Measurements from ENCODE around the gene CA7.
"Not testable (repeated sequence)": the region's sequence is repeated elsewhere in the genome, so short reads cannot be mapped to it uniquely, and the experiment has no call there.

CA7 gene

DNA sequence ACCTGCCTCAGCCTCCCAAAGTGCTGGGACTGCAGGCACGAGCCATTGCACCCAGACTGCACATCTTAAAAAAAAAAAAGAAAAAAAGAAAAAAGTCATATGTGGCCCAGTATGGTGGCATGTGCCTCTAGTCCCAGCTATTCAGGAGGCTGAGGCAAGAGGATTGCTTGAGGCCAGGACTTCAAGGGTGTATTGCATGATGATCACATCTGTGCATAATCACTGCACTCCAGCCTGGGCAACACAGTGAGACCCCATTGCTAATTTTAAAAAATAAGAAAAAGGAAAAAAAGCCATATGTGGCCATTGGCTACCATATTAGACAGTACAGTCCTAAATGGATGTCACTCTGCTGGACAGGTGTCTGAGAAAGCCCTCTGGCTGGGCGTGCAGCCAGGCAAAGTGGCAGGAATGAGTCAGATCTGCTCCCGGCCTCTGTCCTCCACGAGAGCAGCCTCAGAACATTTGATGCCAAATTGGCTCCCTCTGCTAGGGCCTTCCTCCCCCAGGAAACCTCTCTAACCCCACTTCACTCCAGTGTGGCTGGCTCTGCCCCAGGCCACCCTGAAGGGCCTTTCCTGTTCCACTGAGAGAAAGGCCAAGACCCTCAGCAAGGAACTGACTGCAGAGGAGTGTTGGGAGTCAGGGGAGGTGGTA lies 14.7 kb downstream of the CA7 start:
- H3K27me3 ChIP-seq (ENCODE audit: control insufficient read depth, insufficient read depth, low read length), result peaks cover 8% of the 10 kb centered on the region
- H3K4me1 ChIP-seq (ENCODE audit: control insufficient read depth, insufficient read depth, low read length), result peaks cover 3% of the 10 kb centered on the region
- H3K9me3 ChIP-seq (replicated peaks; ENCODE audit: low read length), result no peaks in the 10 kb centered on the region
- no peak overlapping the region for H3K4me2 ChIP-seq (ENCODE audit: low read length)
- no peak overlapping the region for H3K4me3 ChIP-seq (ENCODE audit: low read length)
- H3K36me3 ChIP-seq (ENCODE audit: insufficient read depth, low read length), result no peaks in the 10 kb centered on the region
- no peak overlapping the region for H3K9ac ChIP-seq (ENCODE audit: low read depth, low read length)

DNA sequence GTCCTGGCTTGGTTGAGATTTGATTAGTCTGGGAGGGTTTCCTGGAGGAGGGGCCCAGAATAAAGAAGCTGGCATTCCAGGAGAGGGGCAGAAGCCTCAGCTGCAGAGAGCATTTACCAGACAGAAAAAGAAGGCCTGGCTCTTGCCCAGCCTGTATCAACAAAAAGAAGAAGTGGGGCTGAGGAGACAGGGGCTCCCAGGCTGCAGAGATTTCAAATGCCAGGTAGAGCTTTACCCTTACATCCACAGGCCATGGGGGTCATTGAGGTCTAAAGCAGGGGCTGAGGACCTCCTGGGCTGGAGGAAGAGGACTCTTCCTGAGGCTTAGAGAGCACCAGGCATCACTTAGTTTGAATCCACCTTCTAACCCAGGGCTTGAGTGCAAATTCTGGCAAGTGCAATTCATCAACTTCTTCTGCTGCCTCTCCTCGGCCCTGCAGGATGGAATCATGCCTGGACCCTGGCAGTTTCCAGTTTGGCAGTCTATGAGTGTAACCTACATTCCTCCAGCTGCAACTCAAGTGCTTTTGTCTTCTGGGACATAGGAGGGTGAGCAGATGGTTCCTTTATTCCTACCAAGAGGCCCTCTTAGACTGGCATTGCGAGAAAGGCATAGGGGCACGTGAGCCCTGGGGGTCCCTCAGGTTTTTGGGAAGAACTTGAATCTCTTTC lies 15.3 kb downstream of the CA7 start:
- Histone ChIP-seq H3K4me3 (ENCODE audit: low read length) (no peak overlapping the region), H3K4me2 (ENCODE audit: low read length) (no peak overlapping the region), H3K9me3 (replicated peaks; ENCODE audit: low read length) (no peaks in the 10 kb centered on the region), H3K27me3 (ENCODE audit: control insufficient read depth, insufficient read depth, low read length) (peaks cover 4% of the 10 kb centered on the region), H3K9ac (ENCODE audit: low read depth, low read length) (no peak overlapping the region), H3K4me1 (ENCODE audit: control insufficient read depth, insufficient read depth, low read length) (peaks cover 3% of the 10 kb centered on the region), H3K36me3 (ENCODE audit: insufficient read depth, low read length) (no peaks in the 10 kb centered on the region)

DNA sequence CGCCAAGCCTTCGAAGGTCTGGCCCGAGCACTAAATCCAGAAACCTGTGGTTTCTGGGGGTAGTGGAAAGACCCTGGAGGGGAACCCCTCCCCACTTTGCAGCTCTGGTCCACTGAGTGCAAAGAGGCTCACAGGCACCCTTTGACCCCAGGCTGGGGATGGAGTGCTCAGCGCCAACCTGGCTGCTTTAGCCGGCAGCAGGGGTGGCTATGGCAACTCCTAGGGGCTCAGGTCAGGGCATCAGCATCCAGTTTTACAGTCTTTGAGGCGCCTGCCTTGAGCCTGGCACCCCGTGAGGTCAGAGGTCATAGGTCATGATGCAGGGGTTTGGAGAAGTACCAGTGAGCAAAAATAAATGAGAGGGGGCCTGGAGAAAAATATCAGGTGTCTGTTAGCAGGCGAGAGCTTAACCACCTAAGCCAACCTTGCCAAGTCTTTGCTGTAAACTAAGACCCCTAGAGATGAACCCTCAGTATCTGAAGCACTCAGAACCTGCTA lies 17.9 kb downstream of the CA7 start:
- no peak overlapping the region for H3K4me3 ChIP-seq (ENCODE audit: low read length)
- H3K36me3 ChIP-seq (ENCODE audit: insufficient read depth, low read length), result no peaks in the 10 kb centered on the region
- peaks cover 3% of the 10 kb centered on the region for H3K4me1 ChIP-seq (ENCODE audit: control insufficient read depth, insufficient read depth, low read length)
- H3K9ac ChIP-seq (ENCODE audit: low read depth, low read length), result no peak overlapping the region
- no peak overlapping the region for H3K4me2 ChIP-seq (ENCODE audit: low read length)
- H3K9me3 ChIP-seq (replicated peaks; ENCODE audit: low read length), result no peaks in the 10 kb centered on the region
- no peaks in the 10 kb centered on the region for H3K27me3 ChIP-seq (ENCODE audit: control insufficient read depth, insufficient read depth, low read length)

DNA sequence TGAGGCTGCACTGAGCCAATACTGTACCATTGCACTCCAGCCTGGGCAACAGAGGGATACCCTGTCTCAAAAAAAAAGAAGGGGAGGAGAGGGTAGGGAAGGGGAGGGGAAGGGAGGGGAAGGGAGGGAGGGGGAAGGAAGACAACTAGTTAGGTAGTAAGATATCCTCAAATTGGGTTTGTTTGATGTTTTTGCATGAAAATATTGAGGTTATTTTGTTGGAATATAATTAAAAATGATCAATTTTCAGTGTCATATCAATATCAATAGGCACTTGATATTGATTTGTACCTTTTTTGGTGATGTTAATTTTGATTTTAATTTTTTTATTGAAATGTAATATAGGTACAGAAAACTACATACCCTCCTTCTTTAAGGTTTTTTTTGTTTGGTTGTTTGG lies 19.5 kb downstream of the CA7 start:
- Histone ChIP-seq H3K36me3 (ENCODE audit: insufficient read depth, low read length) (no peaks in the 10 kb centered on the region), H3K9ac (ENCODE audit: low read depth, low read length) (no peak overlapping the region), H3K27me3 (ENCODE audit: control insufficient read depth, insufficient read depth, low read length) (no peaks in the 10 kb centered on the region), H3K4me3 (ENCODE audit: low read length) (no peak overlapping the region), H3K4me1 (ENCODE audit: control insufficient read depth, insufficient read depth, low read length) (peaks cover 6% of the 10 kb centered on the region), H3K9me3 (replicated peaks; ENCODE audit: low read length) (no peaks in the 10 kb centered on the region), H3K4me2 (ENCODE audit: low read length) (no peak overlapping the region)

DNA sequence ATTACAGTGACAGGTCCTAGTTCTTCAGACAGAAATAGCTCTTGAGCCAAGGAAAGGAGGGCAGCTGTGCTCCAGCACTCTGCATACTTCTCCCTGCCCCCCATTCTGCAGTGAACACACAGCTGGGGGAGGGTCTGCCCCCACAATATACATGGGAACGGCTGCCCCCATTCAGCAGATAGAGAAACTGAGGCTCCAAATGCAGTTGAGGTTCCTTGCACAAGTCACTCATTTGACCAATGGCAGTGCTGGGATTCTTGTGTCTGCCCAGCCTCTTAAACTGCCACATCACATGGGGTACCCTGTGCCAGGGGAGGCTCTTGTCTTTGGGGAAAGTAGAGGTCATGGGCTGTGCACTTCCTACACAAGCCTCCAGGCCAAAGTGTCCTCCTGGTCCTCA lies 25.2 kb downstream of the CA7 start:
- Histone ChIP-seq H3K9ac (ENCODE audit: low read depth, low read length) (no peak overlapping the region), H3K4me1 (ENCODE audit: control insufficient read depth, insufficient read depth, low read length) (peaks cover 15% of the 10 kb centered on the region), H3K27me3 (ENCODE audit: control insufficient read depth, insufficient read depth, low read length) (no peaks in the 10 kb centered on the region), H3K9me3 (replicated peaks; ENCODE audit: low read length) (no peaks in the 10 kb centered on the region), H3K4me3 (ENCODE audit: low read length) (no peak overlapping the region), H3K36me3 (ENCODE audit: insufficient read depth, low read length) (no peaks in the 10 kb centered on the region), H3K4me2 (ENCODE audit: low read length) (no peak overlapping the region)

DNA sequence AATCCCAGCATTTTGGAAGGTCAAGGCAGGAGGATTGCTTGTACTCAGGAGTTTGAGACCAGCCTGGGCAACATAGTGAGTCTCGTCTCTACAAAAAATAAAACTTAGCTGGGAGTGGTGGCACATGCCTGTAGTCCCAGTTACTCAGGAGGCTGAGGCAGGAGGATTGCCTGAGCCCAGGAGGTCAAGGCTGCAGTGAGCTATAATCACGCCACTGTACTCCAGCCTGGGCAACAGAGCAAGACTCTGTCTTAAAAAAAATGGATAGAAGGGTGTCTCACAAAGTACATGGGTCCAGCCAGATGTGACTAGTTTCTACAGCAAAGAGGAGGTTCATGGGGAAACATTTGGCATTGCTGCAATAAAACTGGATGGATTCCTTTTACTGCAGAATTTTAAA lies 27.1 kb downstream of the CA7 start:
- not testable (repeated sequence) for H3K4me3 ChIP-seq (ENCODE audit: low read length); H3K9ac ChIP-seq (ENCODE audit: low read depth, low read length); H3K27me3 ChIP-seq (ENCODE audit: control insufficient read depth, insufficient read depth, low read length); H3K9me3 ChIP-seq (replicated peaks; ENCODE audit: low read length); H3K36me3 ChIP-seq (ENCODE audit: insufficient read depth, low read length); H3K4me2 ChIP-seq (ENCODE audit: low read length)
- peaks cover 28% of the 10 kb centered on the region for H3K4me1 ChIP-seq (ENCODE audit: control insufficient read depth, insufficient read depth, low read length)

DNA sequence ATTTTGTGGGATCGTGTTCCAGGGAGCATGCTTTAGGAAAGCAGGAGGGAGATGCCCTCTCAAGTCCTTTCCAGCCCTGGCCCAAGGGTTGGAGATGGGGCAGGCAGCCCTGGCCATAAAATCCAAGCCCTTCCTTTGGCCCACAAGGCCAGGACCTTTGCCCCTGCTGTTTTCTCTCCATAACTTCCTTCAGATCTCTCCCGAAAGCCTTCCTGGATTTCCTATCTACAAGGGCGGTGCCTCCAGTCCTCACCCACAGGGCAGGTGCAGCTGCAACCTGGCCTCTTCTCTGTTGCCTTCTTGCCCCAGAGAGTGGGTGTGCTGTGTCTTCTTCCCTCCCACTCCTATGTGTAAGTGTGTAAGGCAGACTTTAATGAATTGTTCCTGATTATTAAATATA lies 27.6 kb downstream of the CA7 start:
- no peak overlapping the region for H3K9ac ChIP-seq (ENCODE audit: low read depth, low read length)
- no peaks in the 10 kb centered on the region for H3K36me3 ChIP-seq (ENCODE audit: insufficient read depth, low read length)
- no peaks in the 10 kb centered on the region for H3K9me3 ChIP-seq (replicated peaks; ENCODE audit: low read length)
- no peaks in the 10 kb centered on the region for H3K27me3 ChIP-seq (ENCODE audit: control insufficient read depth, insufficient read depth, low read length)
- peaks cover 28% of the 10 kb centered on the region for H3K4me1 ChIP-seq (ENCODE audit: control insufficient read depth, insufficient read depth, low read length)
- no peak overlapping the region for H3K4me3 ChIP-seq (ENCODE audit: low read length)
- H3K4me2 ChIP-seq (ENCODE audit: low read length), result no peak overlapping the region

DNA sequence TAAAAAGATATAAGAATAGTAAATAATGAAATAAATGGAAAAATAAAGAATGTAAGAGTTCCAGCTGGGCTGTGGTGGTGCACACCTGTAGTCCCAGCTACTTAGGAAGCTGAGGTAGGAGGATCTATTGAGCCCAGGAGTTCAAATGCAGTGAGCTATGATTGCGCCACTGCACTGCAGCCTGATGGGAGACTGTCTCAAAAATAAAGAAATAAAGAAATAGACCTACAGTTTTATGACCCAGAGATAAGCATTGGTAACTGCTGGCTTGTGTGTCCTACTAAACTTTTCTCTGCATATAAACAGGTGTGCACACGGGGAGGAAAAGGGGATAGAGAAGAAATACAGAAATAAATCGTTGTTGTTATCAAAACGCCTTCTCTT lies 28.3 kb downstream of the CA7 start:
- Histone ChIP-seq H3K4me1 (ENCODE audit: control insufficient read depth, insufficient read depth, low read length) (peaks cover 28% of the 10 kb centered on the region), H3K4me2 (ENCODE audit: low read length) (peak overlapping the region; percentile 93), H3K36me3 (ENCODE audit: insufficient read depth, low read length) (no peaks in the 10 kb centered on the region), H3K9ac (ENCODE audit: low read depth, low read length) (peak overlapping the region; percentile 54), H3K4me3 (ENCODE audit: low read length) (peak overlapping the region; percentile 71), H3K9me3 (replicated peaks; ENCODE audit: low read length) (no peaks in the 10 kb centered on the region), H3K27me3 (ENCODE audit: control insufficient read depth, insufficient read depth, low read length) (no peaks in the 10 kb centered on the region)

DNA sequence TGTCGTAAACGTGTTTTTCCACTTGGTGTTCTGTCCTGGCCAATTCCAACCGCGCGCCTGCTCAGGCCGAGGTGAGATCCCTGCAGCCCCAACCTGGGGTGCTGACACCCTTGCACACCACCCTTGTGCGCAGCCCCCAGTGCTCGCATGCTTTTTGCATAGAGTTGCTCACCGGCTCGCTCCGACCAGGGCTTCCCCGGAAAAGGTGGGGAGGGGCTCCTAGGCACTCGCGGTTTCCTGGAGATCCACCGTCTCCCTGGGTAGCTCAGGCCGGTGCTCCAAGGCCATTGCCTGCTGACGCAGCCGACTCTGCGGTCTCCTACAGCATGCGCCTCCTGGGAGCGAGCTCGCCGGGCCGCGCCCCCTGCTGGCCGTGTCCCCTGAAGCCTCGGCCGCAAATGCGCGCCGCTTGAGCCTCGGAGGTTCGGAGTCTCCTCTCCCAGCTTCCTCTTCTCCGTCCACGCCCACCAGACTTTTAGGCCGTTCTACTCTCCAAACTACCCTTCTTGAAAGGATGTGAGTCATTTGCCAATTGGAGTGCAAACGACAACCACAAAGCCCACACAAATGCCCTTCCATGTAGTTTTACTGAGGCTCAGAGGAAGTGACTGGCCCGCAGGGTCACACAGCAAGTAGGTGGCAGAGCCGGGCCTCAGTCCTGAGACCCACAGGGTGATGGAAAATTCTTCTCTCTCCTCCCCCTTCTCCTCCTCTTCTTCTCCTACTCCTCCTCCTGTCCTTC lies 28.9 kb downstream of the CA7 start:
- no peaks in the 10 kb centered on the region for H3K9me3 ChIP-seq (replicated peaks; ENCODE audit: low read length)
- peak overlapping the region; percentile 54 for H3K9ac ChIP-seq (ENCODE audit: low read depth, low read length)
- no peaks in the 10 kb centered on the region for H3K36me3 ChIP-seq (ENCODE audit: insufficient read depth, low read length)
- H3K4me1 ChIP-seq (ENCODE audit: control insufficient read depth, insufficient read depth, low read length), result peaks cover 30% of the 10 kb centered on the region
- peak overlapping the region; percentile 93 for H3K4me2 ChIP-seq (ENCODE audit: low read length)
- H3K4me3 ChIP-seq (ENCODE audit: low read length), result peak overlapping the region; percentile 71
- no peaks in the 10 kb centered on the region for H3K27me3 ChIP-seq (ENCODE audit: control insufficient read depth, insufficient read depth, low read length)

DNA sequence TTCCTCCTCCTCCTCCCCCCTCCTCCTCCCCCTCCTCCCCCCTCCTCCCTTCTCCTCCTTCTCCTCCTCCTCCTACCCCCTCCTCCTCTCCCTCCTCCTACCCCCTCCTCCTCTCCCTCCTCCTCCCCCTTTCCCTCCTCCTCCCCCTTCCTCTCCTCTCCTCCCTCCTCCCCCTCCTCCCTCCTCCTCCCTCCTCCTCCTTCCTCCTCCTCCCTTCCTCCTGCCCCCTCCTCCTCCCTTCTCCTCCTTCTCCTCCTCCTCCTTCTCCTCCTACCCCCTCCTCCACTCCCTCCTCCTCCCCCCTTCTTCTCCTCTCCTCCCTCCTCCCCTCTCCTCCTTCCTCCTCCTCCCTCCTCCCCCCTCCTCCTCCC lies 29.5 kb downstream of the CA7 start:
- no peaks in the 10 kb centered on the region for H3K27me3 ChIP-seq (ENCODE audit: control insufficient read depth, insufficient read depth, low read length)
- no peaks in the 10 kb centered on the region for H3K36me3 ChIP-seq (ENCODE audit: insufficient read depth, low read length)
- H3K4me2 ChIP-seq (ENCODE audit: low read length), result no peak overlapping the region
- H3K4me3 ChIP-seq (ENCODE audit: low read length), result no peak overlapping the region
- H3K4me1 ChIP-seq (ENCODE audit: control insufficient read depth, insufficient read depth, low read length), result peaks cover 32% of the 10 kb centered on the region
- H3K9ac ChIP-seq (ENCODE audit: low read depth, low read length), result no peak overlapping the region
- no peaks in the 10 kb centered on the region for H3K9me3 ChIP-seq (replicated peaks; ENCODE audit: low read length)

DNA sequence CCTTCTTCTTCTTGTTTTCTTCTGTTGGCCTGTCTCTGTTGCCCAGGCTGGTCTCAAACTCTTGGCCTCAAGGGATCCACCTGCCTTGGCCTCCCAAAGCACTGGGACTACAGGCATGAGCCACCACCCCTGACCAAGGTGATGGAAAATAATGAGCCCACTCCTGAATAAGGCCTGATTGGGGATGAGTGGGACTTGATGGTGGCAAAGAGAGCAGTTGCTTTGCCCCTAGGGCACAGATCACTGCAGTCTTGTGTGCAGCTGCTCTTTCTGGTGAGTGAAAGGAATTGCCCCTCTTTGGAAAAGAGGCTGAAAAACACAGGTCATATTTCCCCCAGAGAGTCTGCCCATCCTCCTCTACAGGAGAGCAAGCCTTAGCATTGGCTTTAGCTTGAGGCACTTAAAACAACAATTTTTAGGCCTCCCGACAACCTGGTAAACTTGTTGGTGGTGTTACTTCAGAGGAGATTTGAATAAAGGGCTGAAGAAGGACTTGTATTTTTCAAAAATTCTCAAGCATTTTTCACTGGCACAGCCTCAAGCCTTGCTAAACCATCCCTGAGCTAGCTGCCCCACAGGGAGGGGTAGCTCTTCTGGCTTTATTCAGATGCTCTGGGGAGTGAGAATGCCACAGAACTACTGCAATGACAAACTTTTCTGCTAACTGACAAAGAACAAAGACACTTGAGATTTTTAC lies 30.0 kb downstream of the CA7 start:
- Histone ChIP-seq H3K9me3 (replicated peaks; ENCODE audit: low read length) (no peaks in the 10 kb centered on the region), H3K9ac (ENCODE audit: low read depth, low read length) (peak overlapping the region; percentile 10), H3K36me3 (ENCODE audit: insufficient read depth, low read length) (no peaks in the 10 kb centered on the region), H3K4me3 (ENCODE audit: low read length) (no peak overlapping the region), H3K4me2 (ENCODE audit: low read length) (peak overlapping the region; percentile 50), H3K27me3 (ENCODE audit: control insufficient read depth, insufficient read depth, low read length) (no peaks in the 10 kb centered on the region), H3K4me1 (ENCODE audit: control insufficient read depth, insufficient read depth, low read length) (peaks cover 32% of the 10 kb centered on the region)
